ENCODE measurements around the gene METTL8.

METTL8 gene

GRCh38 chr2:171433763-171434012, at the start of gene METTL8:
METTL8 (minus strand) TSS chr2:171433990; CDS start chr2:171392185, 41,805 bp downstream.
- Histone ChIP-seq H3K9me3 (ENCODE audit: control insufficient read depth, low read depth, low read length) (no peaks in the 10 kb centered on the region), H3K4me3 (ENCODE audit: low read length) (peak within 1 kb of the TSS; percentile 95), H3K4me1 (ENCODE audit: control insufficient read depth, low read depth, low read length) (peaks cover 33% of the 10 kb centered on the region), H3K36me3 (ENCODE audit: control insufficient read depth, low read depth, low read length) (peaks cover 24% of the 10 kb centered on the region), H3K27ac (ENCODE audit: low read length) (peak within 1 kb of the TSS; percentile 91), H3K27me3 (ENCODE audit: control insufficient read depth, insufficient read depth, low read length) (no peaks in the 10 kb centered on the region), H3K9ac (ENCODE audit: low read length) (peak within 1 kb of the TSS; percentile 95)

DNA sequence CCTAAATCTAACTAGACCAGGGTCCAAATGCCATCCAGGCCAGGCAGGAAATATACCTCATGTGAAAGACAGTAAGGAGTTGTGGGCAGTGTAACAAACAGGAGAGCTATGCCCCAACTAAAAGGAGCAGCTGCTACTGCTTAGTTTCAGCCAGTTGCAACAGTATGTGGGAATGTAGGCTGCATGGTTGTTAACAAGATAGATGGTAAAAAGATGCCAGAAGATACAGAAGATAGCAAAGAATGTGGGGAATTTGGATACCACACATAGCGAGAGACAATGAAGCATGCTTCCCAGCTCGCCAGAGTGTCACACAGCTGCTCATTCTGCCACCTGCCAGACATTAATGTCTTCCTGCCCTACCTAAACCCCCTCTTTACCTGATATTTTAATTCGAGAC, 49.1 kb upstream of the METTL8 start:
- Histone ChIP-seq H3K4me1 (ENCODE audit: control insufficient read depth, low read depth, low read length) (peaks cover 8% of the 10 kb centered on the region), H3K36me3 (ENCODE audit: control insufficient read depth, low read depth, low read length) (peaks cover 11% of the 10 kb centered on the region), H3K27me3 (ENCODE audit: control insufficient read depth, insufficient read depth, low read length) (no peaks in the 10 kb centered on the region), H3K4me3 (ENCODE audit: low read length) (no peak overlapping the region), H3K9me3 (ENCODE audit: control insufficient read depth, low read depth, low read length) (no peaks in the 10 kb centered on the region), H3K27ac (ENCODE audit: low read length) (no peak overlapping the region), H3K9ac (ENCODE audit: low read length) (no peak overlapping the region)

DNA sequence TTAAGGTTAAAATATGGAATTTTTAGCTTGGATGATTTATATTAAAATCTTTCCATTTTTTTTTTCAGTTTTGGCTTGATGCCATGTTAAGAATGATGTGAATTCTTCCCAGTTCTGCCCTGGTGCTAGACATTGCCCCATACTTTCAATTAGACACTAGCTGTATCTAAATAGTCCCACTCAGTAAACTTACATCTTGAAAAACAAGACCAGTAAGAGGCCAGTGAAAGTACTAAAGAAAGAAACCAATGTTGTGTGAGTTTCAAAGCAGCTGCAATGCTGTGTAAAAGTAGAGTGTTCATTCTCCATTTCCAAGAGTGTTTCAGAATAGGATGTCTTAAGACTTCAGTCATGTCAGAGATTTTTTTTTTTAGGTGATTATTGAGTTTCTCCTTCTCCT, 48.5 kb upstream of the METTL8 start:
- H3K9ac ChIP-seq (ENCODE audit: low read length): no peak overlapping the region
- no peak overlapping the region for H3K4me3 ChIP-seq (ENCODE audit: low read length)
- no peaks in the 10 kb centered on the region for H3K27me3 ChIP-seq (ENCODE audit: control insufficient read depth, insufficient read depth, low read length)
- no peak overlapping the region for H3K27ac ChIP-seq (ENCODE audit: low read length)
- peaks cover 8% of the 10 kb centered on the region for H3K4me1 ChIP-seq (ENCODE audit: control insufficient read depth, low read depth, low read length)
- peaks cover 15% of the 10 kb centered on the region for H3K36me3 ChIP-seq (ENCODE audit: control insufficient read depth, low read depth, low read length)
- no peaks in the 10 kb centered on the region for H3K9me3 ChIP-seq (ENCODE audit: control insufficient read depth, low read depth, low read length)

GRCh38 chr2:171480908-171481307, 47.1 kb upstream of the METTL8 start:
- Histone ChIP-seq H3K9ac (ENCODE audit: low read length) (no peak overlapping the region), H3K4me3 (ENCODE audit: low read length) (no peak overlapping the region), H3K4me1 (ENCODE audit: control insufficient read depth, low read depth, low read length) (peaks cover 8% of the 10 kb centered on the region), H3K36me3 (ENCODE audit: control insufficient read depth, low read depth, low read length) (peaks cover 15% of the 10 kb centered on the region), H3K27me3 (ENCODE audit: control insufficient read depth, insufficient read depth, low read length) (no peaks in the 10 kb centered on the region), H3K9me3 (ENCODE audit: control insufficient read depth, low read depth, low read length) (no peaks in the 10 kb centered on the region), H3K27ac (ENCODE audit: low read length) (no peak overlapping the region)

GRCh38 chr2:171479154-171479814, 45.5 kb upstream of the METTL8 start:
- Histone ChIP-seq H3K27ac (ENCODE audit: low read length) (no peak overlapping the region), H3K36me3 (ENCODE audit: control insufficient read depth, low read depth, low read length) (peaks cover 25% of the 10 kb centered on the region), H3K9ac (ENCODE audit: low read length) (no peak overlapping the region), H3K4me3 (ENCODE audit: low read length) (no peak overlapping the region), H3K27me3 (ENCODE audit: control insufficient read depth, insufficient read depth, low read length) (no peaks in the 10 kb centered on the region), H3K4me1 (ENCODE audit: control insufficient read depth, low read depth, low read length) (peaks cover 8% of the 10 kb centered on the region), H3K9me3 (ENCODE audit: control insufficient read depth, low read depth, low read length) (no peaks in the 10 kb centered on the region)

- no peak overlapping the region for H3K27ac ChIP-seq (ENCODE audit: low read length)
- H3K36me3 ChIP-seq (ENCODE audit: control insufficient read depth, low read depth, low read length): peaks cover 35% of the 10 kb centered on the region
- peaks cover 8% of the 10 kb centered on the region for H3K4me1 ChIP-seq (ENCODE audit: control insufficient read depth, low read depth, low read length)
- H3K27me3 ChIP-seq (ENCODE audit: control insufficient read depth, insufficient read depth, low read length): no peaks in the 10 kb centered on the region
- no peaks in the 10 kb centered on the region for H3K9me3 ChIP-seq (ENCODE audit: control insufficient read depth, low read depth, low read length)
- H3K4me3 ChIP-seq (ENCODE audit: low read length): no peak overlapping the region
- no peak overlapping the region for H3K9ac ChIP-seq (ENCODE audit: low read length)
Observed at GRCh38 chr2:171478345-171478744, 44.6 kb upstream of the METTL8 start.

DNA sequence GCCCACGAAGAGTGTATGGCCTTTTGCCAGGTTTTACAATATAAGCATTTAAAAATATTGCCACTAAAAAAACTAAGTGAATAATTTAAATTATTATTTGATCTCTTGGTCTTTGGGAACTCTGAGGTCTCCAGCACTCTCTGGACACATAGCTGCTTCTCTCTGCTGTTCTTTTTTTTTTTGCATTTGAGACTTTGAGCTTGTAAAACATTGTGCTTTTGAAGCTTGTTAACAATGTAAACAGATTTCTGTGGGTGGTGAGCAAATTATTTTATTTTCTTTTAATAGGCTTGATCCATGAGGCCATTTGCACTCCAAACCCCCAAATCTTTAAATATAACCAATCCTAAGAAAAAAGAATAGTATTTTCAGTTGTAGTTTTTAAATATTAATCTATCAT, 42.2 kb upstream of the METTL8 start:
- no peak overlapping the region for H3K9ac ChIP-seq (ENCODE audit: low read length)
- no peaks in the 10 kb centered on the region for H3K9me3 ChIP-seq (ENCODE audit: control insufficient read depth, low read depth, low read length)
- H3K4me3 ChIP-seq (ENCODE audit: low read length): no peak overlapping the region
- peaks cover 40% of the 10 kb centered on the region for H3K36me3 ChIP-seq (ENCODE audit: control insufficient read depth, low read depth, low read length)
- no peak overlapping the region for H3K27ac ChIP-seq (ENCODE audit: low read length)
- H3K4me1 ChIP-seq (ENCODE audit: control insufficient read depth, low read depth, low read length): no peaks in the 10 kb centered on the region
- H3K27me3 ChIP-seq (ENCODE audit: control insufficient read depth, insufficient read depth, low read length): no peaks in the 10 kb centered on the region

DNA sequence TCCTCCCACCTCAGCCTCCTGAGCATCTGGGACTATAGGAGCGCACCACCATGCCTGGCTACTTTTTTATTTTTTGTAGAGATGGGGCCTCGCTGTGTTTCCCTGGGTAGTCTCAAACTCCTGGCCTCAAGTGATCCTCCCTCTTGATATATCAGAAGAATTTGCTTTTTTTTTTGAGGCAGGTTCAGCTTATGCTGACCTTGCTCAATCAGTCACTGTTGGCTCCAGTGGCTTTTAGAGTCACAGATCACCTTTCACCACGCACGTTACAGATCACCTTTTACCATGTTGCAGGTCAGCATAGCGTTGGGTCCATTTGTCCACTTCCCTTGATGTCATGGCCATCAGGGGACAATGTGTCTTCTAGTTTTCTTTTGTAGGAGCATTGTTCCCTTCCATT, 36.3 kb upstream of the METTL8 start:
- peaks cover 47% of the 10 kb centered on the region for H3K36me3 ChIP-seq (ENCODE audit: control insufficient read depth, low read depth, low read length)
- no peaks in the 10 kb centered on the region for H3K4me1 ChIP-seq (ENCODE audit: control insufficient read depth, low read depth, low read length)
- H3K27me3 ChIP-seq (ENCODE audit: control insufficient read depth, insufficient read depth, low read length): no peaks in the 10 kb centered on the region
- H3K4me3 ChIP-seq (ENCODE audit: low read length): no peak overlapping the region
- H3K27ac ChIP-seq (ENCODE audit: low read length): no peak overlapping the region
- H3K9me3 ChIP-seq (ENCODE audit: control insufficient read depth, low read depth, low read length): no peaks in the 10 kb centered on the region
- no peak overlapping the region for H3K9ac ChIP-seq (ENCODE audit: low read length)

DNA sequence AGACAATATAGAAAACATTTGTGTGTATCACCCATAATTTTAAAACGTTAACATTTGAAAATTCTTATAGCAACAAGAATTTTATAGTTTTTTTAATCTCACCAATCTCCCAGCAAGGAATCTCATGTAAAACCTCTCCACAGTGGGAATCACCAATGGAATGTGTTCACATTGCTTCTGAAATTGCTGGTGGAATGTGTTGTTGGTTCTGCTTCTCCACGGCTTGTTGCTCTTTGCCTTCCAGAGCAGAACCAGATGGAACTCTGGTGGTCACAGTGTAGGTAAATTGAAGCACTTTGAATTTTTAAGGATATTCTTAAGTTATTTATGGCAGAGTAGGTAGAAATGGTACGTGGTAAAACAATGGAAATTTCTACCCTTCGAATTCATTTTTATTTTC, 35.4 kb upstream of the METTL8 start:
- Histone ChIP-seq H3K27me3 (ENCODE audit: control insufficient read depth, insufficient read depth, low read length) (no peaks in the 10 kb centered on the region), H3K36me3 (ENCODE audit: control insufficient read depth, low read depth, low read length) (peaks cover 38% of the 10 kb centered on the region)

DNA sequence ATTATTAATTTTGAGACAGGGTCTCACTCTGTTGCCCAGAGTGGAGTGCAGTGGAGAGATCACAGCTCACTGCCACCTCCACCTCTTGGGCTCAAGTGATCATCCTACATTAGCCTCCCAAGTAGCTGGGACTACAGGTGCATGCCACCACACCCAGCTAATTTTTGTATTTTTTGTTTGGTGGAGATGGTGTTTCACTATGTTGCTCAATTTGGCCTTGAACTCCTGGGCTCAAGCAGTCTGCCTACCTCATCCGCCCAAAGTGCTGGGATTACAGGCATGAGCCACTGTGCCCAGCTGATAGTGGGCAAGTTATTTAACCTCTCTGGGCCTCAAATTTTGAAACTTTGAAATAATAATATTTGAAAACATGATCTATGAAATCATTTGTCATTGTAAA, 26.7 kb upstream of the METTL8 start:
- Histone ChIP-seq H3K4me3 (ENCODE audit: low read length) (no peak overlapping the region), H3K36me3 (ENCODE audit: control insufficient read depth, low read depth, low read length) (peaks cover 22% of the 10 kb centered on the region), H3K9ac (ENCODE audit: low read length) (no peak overlapping the region), H3K4me1 (ENCODE audit: control insufficient read depth, low read depth, low read length) (no peaks in the 10 kb centered on the region), H3K9me3 (ENCODE audit: control insufficient read depth, low read depth, low read length) (no peaks in the 10 kb centered on the region), H3K27ac (ENCODE audit: low read length) (no peak overlapping the region), H3K27me3 (ENCODE audit: control insufficient read depth, insufficient read depth, low read length) (no peaks in the 10 kb centered on the region)

More for the DNA sequence above, 35.4 kb upstream of the METTL8 start:
- H3K27ac ChIP-seq (ENCODE audit: low read length): no peak overlapping the region
- H3K4me3 ChIP-seq (ENCODE audit: low read length): no peak overlapping the region
- no peaks in the 10 kb centered on the region for H3K9me3 ChIP-seq (ENCODE audit: control insufficient read depth, low read depth, low read length)
- H3K4me1 ChIP-seq (ENCODE audit: control insufficient read depth, low read depth, low read length): no peaks in the 10 kb centered on the region
- H3K9ac ChIP-seq (ENCODE audit: low read length): no peak overlapping the region

DNA sequence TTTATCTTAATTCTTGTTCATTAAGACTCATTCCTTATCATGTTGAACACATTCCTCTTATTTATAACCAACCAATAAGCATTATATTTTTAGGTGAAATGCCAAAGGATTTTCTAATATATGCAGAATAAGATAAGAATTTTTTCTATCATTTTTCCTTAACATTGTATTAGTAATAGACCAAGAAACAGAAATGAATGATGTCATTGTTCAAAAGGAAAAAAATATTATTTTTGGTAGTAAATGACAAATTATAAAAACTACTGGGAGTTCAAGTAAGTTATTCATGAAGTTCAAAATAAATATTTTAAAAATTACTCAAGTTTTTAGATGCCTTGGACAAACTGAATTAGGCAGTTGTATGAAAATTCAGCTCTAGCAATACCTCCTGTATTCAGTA, 25.7 kb upstream of the METTL8 start:
- H3K27me3 ChIP-seq (ENCODE audit: control insufficient read depth, insufficient read depth, low read length): no peaks in the 10 kb centered on the region
- no peak overlapping the region for H3K27ac ChIP-seq (ENCODE audit: low read length)
- H3K4me3 ChIP-seq (ENCODE audit: low read length): no peak overlapping the region
- no peaks in the 10 kb centered on the region for H3K9me3 ChIP-seq (ENCODE audit: control insufficient read depth, low read depth, low read length)
- no peaks in the 10 kb centered on the region for H3K4me1 ChIP-seq (ENCODE audit: control insufficient read depth, low read depth, low read length)
- no peak overlapping the region for H3K9ac ChIP-seq (ENCODE audit: low read length)
- H3K36me3 ChIP-seq (ENCODE audit: control insufficient read depth, low read depth, low read length): peaks cover 25% of the 10 kb centered on the region

DNA sequence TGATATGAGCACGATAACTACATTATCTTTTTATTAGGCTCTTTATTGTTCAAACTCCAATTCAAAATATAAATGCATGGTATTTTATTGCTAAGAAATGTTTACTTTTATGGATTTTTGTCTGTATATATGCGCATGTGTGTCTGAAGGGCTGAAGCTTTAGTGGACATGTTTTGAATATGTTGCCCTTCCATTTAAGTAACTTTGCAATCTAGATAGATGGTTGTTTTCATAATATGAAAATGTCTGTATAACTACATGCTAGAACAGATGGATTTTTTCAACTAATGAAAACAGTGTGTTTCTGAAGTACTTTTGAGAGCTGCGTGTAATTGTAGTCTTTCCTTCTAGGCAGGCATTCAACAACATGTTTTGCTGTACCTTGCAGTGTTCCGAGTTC, 19.0 kb upstream of the METTL8 start:
- Histone ChIP-seq H3K4me3 (ENCODE audit: low read length) (no peak overlapping the region), H3K9me3 (ENCODE audit: control insufficient read depth, low read depth, low read length) (no peaks in the 10 kb centered on the region), H3K9ac (ENCODE audit: low read length) (no peak overlapping the region), H3K27me3 (ENCODE audit: control insufficient read depth, insufficient read depth, low read length) (no peaks in the 10 kb centered on the region), H3K36me3 (ENCODE audit: control insufficient read depth, low read depth, low read length) (peaks cover 47% of the 10 kb centered on the region), H3K27ac (ENCODE audit: low read length) (no peak overlapping the region), H3K4me1 (ENCODE audit: control insufficient read depth, low read depth, low read length) (no peaks in the 10 kb centered on the region)
